GM18520 (cell line): Measurements from ENCODE around the gene CCDC146.
"Not testable (repeated sequence)": the region's sequence is repeated elsewhere in the genome, so short reads cannot be mapped to it uniquely, and the experiment has no call there.

Experiments used
- ATAC-seq: cut with Tn5 transposase; IDR thresholded peaks from one replicate; pipeline ENCODE4 v1.9.1; 2021; ENCODE audit not compliant: unreplicated experiment

CCDC146 gene

GRCh38 chr7:77327067-77327931 is 204.9 kb downstream of the CCDC146 start:
- ATAC-seq = no peak

- no peak for ATAC-seq
These were observed 205.7 kb downstream of the CCDC146 start for GRCh38 chr7:77327932-77328628.

DNA sequence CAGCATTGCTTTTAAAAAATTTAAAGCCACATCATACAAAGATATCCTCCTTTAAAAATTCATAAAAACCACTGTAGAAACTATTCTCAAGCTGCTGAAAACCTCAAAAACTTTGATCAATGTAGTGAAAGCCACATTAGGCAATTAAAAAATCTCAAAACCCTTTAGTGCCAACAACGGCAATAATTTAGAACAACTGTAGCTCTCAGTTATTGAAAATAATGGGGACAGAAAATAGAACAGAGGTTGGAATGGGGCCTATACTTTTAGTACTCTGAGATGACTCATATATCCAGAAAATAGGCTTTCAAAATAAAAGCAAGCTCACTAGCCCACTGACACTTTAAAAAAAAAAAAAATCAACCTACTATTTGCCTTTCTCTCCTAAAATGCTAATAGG is 206.3 kb downstream of the CCDC146 start:
- ATAC-seq = no peak

DNA sequence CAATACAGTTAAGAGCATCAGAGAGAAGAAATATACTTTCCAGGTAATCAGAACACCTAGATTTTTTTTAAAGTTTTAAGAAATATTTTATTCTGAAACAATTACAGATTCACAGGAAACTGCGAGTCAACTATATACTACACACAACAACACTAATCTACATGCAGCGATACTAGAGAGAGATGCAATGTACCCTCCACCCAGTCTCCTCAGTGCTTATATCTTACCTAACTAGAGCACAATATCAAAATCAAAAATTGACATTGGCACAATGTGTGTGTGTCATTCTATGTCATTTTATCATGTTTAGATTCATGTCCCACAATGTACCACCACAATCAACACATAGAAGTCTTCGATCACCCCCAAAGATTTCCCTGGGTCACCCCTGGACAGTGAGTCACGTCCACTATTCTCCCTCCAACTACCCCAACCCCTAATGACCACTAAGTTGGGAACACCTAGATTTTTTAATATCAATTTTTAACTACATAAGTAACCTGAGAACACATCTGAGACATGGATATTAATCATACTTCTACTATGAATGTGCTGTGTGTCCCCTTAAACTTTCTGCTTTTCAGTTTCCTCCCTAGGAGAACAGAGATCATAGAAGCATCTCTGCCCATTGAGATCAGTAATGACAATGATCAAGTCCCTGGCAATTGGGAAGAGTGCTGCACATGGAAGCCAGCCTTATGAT is 207.2 kb downstream of the CCDC146 start:
- peak; percentile 16 for ATAC-seq

DNA sequence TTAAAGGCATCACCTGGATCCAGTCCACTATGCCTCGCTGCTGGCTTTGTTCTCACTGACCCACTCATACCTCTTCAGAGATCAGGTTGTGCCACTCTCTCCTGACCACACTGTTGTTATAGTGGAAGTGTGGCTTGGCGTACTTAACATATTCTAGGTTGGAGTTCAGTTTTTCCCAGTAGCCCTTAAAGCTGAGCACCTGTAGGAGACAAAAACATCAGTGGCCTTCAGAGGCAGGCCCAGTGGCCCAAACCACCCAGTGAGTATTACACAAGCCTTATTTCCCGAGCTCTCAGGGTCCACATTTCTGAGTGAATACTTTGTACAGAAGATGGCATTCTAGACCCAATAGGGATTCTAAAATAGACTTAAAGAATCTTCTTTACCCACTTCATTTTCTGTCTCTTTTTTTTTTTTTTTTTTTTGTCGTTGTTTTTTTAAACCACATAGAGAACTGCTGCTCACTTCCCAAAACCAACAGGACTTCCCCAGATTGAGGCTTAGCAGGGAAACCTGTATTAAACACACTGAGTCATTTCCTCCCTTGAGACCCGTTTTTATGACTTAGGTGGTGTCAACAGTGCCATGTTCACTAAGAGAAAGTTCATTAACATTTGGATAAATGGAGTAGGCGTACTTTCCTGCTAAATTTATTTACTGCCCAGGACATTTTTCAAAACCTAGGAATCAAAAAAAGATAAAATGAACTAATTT is 207.9 kb downstream of the CCDC146 start:
- ATAC-seq = peak; percentile 46

DNA sequence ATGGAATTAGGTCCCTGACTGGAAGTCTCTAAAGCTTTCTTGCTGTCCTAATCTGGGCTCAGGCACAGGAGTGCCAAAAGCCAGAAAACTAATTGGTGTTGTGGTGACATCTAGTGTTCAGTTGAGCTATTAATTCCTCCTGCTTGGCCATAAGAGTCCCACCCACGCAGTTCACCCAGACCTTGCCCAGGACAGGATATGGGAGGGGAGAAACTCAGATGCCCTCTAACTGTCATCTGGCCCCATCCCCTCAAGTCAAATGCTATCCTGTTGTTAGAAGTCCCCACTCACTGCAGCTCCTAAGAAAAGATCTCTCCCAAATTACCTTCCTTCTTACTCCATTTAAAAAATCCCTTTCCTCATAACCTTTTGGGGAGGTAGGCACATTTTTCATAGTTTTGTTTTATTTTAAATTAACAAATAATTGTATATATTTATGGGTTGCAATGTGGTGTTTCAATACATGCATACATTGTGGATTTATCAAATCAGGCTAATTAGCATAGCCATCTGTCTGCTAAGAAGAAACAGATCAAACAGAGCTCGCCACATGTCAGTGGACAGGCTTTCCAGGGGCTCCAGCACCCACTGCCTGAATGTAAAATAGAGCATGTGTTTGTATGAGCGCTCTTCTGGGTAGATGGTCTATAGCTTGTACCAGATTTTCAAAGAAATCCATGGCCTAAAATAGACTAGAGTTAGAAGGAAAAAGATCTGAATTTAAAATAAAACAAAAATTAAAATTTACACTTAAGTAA is 209.7 kb downstream of the CCDC146 start:
- peak; percentile 74 for ATAC-seq

DNA sequence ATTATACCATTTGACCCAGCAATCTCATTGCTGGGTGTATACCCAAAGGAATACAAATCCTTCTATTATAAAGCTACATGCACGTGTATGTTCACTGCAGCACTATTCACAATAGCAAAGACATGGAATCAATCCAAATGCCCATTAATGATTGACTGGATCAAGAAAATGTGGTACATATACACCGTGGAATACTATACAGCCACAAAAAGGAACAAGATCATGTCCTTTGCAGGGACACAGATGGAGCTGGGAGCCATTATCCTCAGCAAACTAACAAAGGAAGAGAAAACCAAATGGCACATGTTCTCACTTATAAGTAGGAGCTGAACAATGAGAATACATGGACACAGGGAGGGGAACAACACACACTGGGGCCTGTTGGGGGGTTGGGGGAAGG is 211.6 kb downstream of the CCDC146 start:
- ATAC-seq = not testable (repeated sequence)

GRCh38 chr7:77335581-77335980 is 213.2 kb downstream of the CCDC146 start:
- no peak for ATAC-seq

GRCh38 chr7:77337456-77337990 is 215.1 kb downstream of the CCDC146 start:
- ATAC-seq = no peak

DNA sequence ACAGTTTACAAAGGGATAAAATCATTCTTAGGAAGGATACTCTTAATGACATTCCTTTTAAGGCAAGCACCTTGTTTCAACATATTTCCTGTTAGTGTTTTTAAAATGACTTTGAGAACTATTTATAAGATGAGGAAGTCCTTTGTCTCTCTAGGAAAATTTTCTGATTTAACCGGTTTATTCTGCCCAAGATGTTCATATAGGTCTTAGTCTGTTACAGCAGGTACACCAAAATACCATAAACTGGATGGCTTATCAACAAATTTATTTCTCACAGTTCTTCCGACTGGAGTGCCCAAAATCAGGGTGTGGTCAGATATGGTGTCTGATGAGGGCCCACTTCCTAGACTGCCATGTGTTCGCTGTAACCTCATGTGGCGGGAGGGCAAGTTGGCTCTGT is 215.8 kb downstream of the CCDC146 start:
- ATAC-seq = no peak

DNA sequence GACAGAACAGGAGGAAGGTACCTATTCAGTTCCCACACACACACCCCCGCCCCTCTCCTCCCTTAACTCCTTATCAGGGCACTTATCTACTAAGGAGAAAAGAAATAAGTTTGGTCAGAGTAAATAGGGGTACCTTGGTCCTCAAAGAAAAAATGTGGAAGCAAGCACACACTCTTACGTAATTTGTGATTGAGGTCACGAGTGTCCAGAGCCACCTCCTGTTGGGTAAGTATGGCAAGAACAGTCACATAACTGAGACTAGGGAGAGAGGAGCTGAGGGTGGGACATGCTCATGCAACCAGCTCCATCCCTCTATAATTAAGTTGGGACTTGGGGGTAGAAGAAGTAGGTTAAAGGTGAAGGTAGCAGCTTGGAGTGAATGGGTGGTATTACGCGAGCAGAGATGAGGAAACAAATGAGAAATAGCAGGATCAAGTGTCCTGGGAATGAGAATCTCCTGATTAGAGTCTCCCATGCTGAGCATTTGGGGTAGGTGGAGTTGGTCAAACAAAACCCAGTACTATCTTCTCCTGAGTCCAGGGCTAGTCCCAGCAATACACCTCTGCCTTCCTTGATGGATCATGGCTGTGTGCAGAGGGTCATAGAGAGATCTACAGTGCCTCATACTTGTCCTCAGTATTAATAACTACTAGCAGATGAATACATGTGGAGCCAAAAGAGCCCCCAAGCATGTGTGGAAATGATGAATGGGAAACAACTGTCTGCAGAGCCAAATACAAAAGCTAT is 216.6 kb downstream of the CCDC146 start:
- ATAC-seq = no peak

GRCh38 chr7:77339726-77340125 is 217.3 kb downstream of the CCDC146 start:
- ATAC-seq = no peak
